Keratinocyte (primary cell): ENCODE measurements around the gene NCKAP5. TPM values are rescaled to one million over a fixed set of nuclear protein-coding genes. Genes with fewer than 3 reads are reported as not detected.

Source experiments
- DNase-seq: peaks from one replicate; pipeline ENCODE4 v3.0.0-alpha.2; 2011; ENCODE audit warnings: low read depth, missing footprints, low spot score
- FAIRE-seq: peaks from 2 replicates; lab custom pipeline; 2011; peaks lifted over from hg19 to GRCh38; lab: Jason Lieb, UNC
- H2AFZ ChIP-seq: 2 replicates; pipeline ENCODE4 v1.6.0; 2012; ENCODE audit warnings: low read length, control low read depth, inconsistent platforms; ENCODE audit not compliant: control insufficient read depth
- H3K27ac ChIP-seq: 2 replicates; pipeline ENCODE4 v1.5.1; 2011; ENCODE audit warnings: low read length; ENCODE audit not compliant: control insufficient read depth, insufficient read depth
- H3K27me3 ChIP-seq: 3 replicates; pipeline ENCODE4 v1.6.0; 2011; ENCODE audit warnings: low read length; ENCODE audit not compliant: control insufficient read depth, insufficient read depth; ENCODE audit errors: extremely low read depth
- H3K36me3 ChIP-seq, 2 experiments: 2 replicates in 1 of 2; 3 replicates in 1 of 2; pipeline ENCODE4 v1.5.1; 2011; ENCODE audit warnings: low read length in 2 of 2, mild to moderate bottlenecking in 1 of 2; ENCODE audit not compliant: control insufficient read depth in 2 of 2, insufficient read depth in 2 of 2; ENCODE audit errors: extremely low read depth in 1 of 2
- H3K4me1 ChIP-seq: 3 replicates; pipeline ENCODE4 v1.5.1; 2011; ENCODE audit warnings: low read length; ENCODE audit not compliant: control insufficient read depth, insufficient read depth; ENCODE audit errors: extremely low read depth
- H3K4me2 ChIP-seq: 3 replicates; pipeline ENCODE4 v1.6.0; 2011; ENCODE audit warnings: low read depth, low read length; ENCODE audit not compliant: control insufficient read depth, insufficient read depth; ENCODE audit errors: extremely low read depth
- H3K4me3 ChIP-seq, 3 experiments: fragments of 200-600 bp in 1 of 3; sonication (generic) in 1 of 3; 2 replicates in 2 of 3; 3 replicates in 1 of 3; pipeline ENCODE4 v1.5.1; 2011 to 2016; ENCODE audit warnings: low read length in 3 of 3, mild to moderate bottlenecking in 3 of 3, control low read depth in 2 of 3, inconsistent platforms in 1 of 3, low read depth in 1 of 3, mixed read lengths in 1 of 3, mixed run types in 1 of 3, moderate library complexity in 1 of 3; ENCODE audit not compliant: control insufficient read depth in 2 of 3, insufficient read depth in 2 of 3; ENCODE audit errors: extremely low read depth in 1 of 3
- H3K79me2 ChIP-seq: 2 replicates; pipeline ENCODE4 v1.6.0; 2012; ENCODE audit warnings: low read length; ENCODE audit not compliant: control insufficient read depth, insufficient read depth
- H3K9ac ChIP-seq: 3 replicates; pipeline ENCODE4 v1.6.0; 2011; ENCODE audit warnings: low read length; ENCODE audit not compliant: control insufficient read depth, insufficient read depth; ENCODE audit errors: extremely low read depth
- H3K9me1 ChIP-seq: 3 replicates; pipeline ENCODE4 v1.6.0; 2011; ENCODE audit warnings: low read length; ENCODE audit not compliant: control insufficient read depth, insufficient read depth; ENCODE audit errors: extremely low read depth
- H3K9me3 ChIP-seq: 2 replicates; pipeline ENCODE4 v1.5.1; 2012; ENCODE audit warnings: low read depth, low read length; ENCODE audit not compliant: control insufficient read depth
- H4K20me1 ChIP-seq: 3 replicates; pipeline ENCODE4 v1.6.0; 2011; ENCODE audit warnings: low read length; ENCODE audit not compliant: control insufficient read depth, insufficient read depth; ENCODE audit errors: extremely low read depth
- CTCF ChIP-seq, 3 experiments: IDR thresholded peaks in 1 of 3; conservative IDR thresholded peaks in 1 of 3; optimal IDR thresholded peaks in 1 of 3; 2 replicates in 2 of 3; 3 replicates in 1 of 3; pipeline versions ENCODE3 to v1.5.1; 2011; ENCODE audit warnings: low read length in 3 of 3, mild to moderate bottlenecking in 3 of 3, moderate library complexity in 2 of 3, control low read depth in 1 of 3, inconsistent platforms in 1 of 3; ENCODE audit not compliant: insufficient read depth in 2 of 3; ENCODE audit errors: extremely low read depth in 1 of 3
- EZH2 ChIP-seq: IDR thresholded peaks from one replicate; pipeline ENCODE4 v1.6.1; 2012; ENCODE audit warnings: inconsistent platforms, mild to moderate bottlenecking, low read length, moderate library complexity
- dilution Hi-C: fragments of 300-500 bp; cut with MboI; formaldehyde crosslinking; loops from one replicate; pipeline ENCODE4 v1.7.0; 2020; ENCODE audit warnings: low sequenced_read_pairs; ENCODE audit not compliant: extremely low pct_ligation_motif_present
- polyA plus RNA-seq, 5 experiments: library from polyadenylated mRNA; depleted of rRNA in 3 of 5; stranded (reverse) in 3 of 5; stranded (forward) in 1 of 5; unstranded in 1 of 5; fragments of >200 nt; gene quantifications; 1 replicate in 1 of 5; 2 replicates in 3 of 5; 3 replicates in 1 of 5; pipeline versions ENCODE4 v1.2.1 to v1.2.3, GENCODE V29; 2011 to 2012; ENCODE audit warnings: missing spikeins in 2 of 5, low read depth in 1 of 5, low replicate concordance in 1 of 5

Gene NCKAP5
- polyA plus RNA-seq, 1 donor (not counting 4 experiments of a cell fraction or from before 2014, with no cell fraction given), result 3.6 TPM

- DNase-seq (no peak), FAIRE-seq (no peak)
- Histone ChIP-seq H3K4me2 (no peak overlapping the region), H3K27me3 (no peaks in the 10 kb centered on the region), H3K79me2 (no peaks in the 10 kb centered on the region), H2AFZ (no peak overlapping the region), H3K9ac (no peak overlapping the region), H3K9me1 (no peaks in the 10 kb centered on the region), H4K20me1 (no peaks in the 10 kb centered on the region), H3K4me3 (no peak overlapping the region), H3K36me3 (no peaks in the 10 kb centered on the region), H3K4me1 (peaks cover 4% of the 10 kb centered on the region), H3K9me3 (no peaks in the 10 kb centered on the region), H3K27ac (no peak overlapping the region)
- TF ChIP-seq EZH2 (no peak), CTCF (optimal IDR thresholded peaks at IDR 0.05 in 1 of 3, IDR thresholded peaks at IDR 0.05 in 1 of 3, conservative IDR thresholded peaks at IDR 0.05 in 1 of 3; ENCODE audit: extremely low read depth in 1 of 3, insufficient read depth in 2 of 3, low read length in 3 of 3) (no peak)
- dilution Hi-C loops, result no loop called here
Observed at GRCh38 chr2:133142087-133142486, 426.2 kb downstream of the NCKAP5 start.

GRCh38 chr2:133140620-133141019, 427.6 kb downstream of the NCKAP5 start:
- Histone ChIP-seq H3K79me2 (no peaks in the 10 kb centered on the region), H3K4me3 (no peak overlapping the region), H4K20me1 (no peaks in the 10 kb centered on the region), H3K9me3 (no peaks in the 10 kb centered on the region), H2AFZ (no peak overlapping the region), H3K9me1 (no peaks in the 10 kb centered on the region), H3K36me3 (no peaks in the 10 kb centered on the region), H3K27me3 (no peaks in the 10 kb centered on the region), H3K4me2 (no peak overlapping the region), H3K27ac (no peak overlapping the region), H3K9ac (no peak overlapping the region), H3K4me1 (peaks cover 4% of the 10 kb centered on the region)
- TF ChIP-seq CTCF (optimal IDR thresholded peaks at IDR 0.05 in 1 of 3, IDR thresholded peaks at IDR 0.05 in 1 of 3, conservative IDR thresholded peaks at IDR 0.05 in 1 of 3; ENCODE audit: extremely low read depth in 1 of 3, insufficient read depth in 2 of 3, low read length in 3 of 3) (no peak), EZH2 (no peak)
- FAIRE-seq (no peak), DNase-seq (no peak)
- dilution Hi-C loops, result no loop called here
